ENCODE results near the gene COMP.

Gene COMP

DNA sequence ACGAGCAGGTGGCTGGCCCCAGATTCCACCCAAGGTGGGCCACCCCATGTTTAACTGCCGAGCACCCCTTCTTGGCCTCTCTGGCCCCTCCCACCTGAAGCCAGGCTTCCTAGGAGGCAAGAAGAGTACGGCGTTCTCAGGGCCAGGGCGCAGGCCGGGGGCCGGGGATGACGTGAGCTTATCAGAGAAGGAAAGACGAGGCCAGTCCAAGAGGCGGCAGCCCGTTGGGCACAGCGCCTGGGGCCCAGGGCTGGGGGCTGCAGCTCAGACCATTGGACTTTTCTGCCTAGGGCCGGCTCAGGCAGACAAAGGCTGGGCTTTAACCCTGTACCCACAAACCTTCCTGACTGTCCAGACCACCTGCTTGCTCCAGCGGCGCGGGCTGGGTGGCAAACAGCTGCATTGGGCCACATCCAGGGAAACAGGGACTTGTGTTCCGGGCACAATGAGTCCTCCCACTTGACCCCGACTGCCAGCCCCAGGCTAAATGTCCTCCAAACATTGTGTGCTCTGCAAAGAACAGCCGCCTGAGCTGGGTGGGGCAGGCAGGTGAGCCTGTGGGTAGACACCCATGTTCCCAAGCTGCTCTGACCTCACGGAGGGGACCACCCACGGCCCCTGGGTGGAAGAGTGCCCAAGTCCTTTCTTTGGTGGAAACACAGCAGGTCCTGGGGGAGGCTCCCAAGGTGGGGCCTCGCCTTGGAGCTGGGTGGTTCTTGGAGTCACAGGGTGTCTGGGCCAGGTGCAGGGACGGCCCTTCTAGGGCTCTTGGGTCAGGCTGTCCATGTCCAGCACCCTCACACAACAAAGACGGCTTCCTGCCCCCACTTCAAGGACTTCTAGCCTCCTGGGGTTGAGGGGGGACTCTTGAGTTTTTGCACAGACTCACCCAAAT is 21.9 kb downstream of the COMP start:
- DNase-seq: peak; percentile 55

DNA sequence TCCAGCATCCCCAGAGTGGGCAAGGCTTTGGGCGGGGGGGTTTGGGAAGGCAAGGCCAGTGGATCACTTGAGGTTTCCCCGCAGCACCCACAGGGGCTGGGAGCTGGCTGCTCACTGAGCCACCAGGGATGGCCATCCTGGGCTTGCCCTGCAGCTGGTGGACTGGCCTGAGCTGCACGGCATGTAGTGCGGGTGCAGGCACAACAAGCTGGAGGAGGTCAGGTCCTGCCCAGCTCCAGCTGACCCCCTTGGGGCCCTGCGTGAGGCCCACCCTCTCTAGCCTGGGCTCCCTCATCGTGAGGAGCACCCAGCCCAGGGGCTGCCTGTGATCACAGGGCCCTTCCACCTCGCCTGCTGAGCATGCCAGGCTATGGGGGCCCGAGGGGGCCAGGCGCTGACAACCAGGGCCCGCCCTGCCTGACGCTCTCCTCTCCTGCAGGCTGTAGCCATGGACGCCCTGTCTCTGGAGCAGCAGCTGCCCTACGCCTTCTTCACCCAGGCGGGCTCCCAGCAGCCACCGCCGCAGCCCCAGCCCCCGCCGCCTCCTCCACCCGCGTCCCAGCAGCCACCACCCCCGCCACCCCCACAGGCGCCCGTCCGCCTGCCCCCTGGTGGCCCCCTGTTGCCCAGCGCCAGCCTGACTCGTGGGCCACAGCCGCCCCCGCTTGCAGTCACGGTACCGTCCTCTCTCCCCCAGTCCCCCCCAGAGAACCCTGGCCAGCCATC is 22.9 kb downstream of the COMP start:
- peak; percentile 44 for DNase-seq

DNA sequence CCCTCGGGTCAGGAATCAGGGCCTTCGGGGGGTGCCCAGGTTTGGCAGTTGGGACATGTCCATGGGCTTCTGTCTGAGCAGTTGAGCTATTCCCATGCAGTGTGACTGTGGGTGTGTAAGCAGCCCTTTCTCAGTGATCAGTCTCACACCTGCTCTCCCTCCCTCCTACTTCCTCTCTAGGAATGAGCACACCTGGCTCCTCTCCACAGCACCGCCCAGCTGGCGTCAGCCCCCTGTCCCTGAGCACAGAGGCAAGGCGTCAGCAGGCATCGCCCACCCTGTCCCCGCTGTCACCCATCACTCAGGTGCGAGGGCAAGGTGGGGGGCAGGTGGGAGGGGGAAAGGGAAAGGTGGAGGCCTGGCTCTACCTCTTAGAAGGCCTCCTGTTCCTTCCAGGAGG is 25.9 kb downstream of the COMP start:
- DNase-seq: peak; percentile 11

DNA sequence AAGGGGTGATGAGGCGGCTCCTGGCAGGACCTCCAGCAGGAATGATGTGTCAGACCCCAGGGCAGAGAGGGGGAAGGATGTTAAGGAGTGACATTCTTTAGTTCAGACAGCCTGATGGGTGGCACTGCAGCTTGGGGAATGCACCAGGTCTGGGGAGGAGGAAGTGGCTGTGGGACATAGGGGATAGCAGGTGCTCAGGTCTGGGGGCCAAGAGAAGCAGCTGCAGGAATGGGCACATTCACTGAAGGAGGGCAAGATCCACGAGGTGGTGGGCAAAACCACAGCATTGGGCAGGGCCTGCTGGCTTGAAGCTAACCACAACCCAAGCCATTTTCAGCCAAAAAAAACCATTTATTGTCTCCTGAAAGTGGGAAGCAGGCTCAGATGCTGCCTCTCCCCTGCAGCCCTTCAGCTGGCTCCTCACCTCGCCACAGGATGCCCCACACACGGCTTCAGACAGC is 26.5 kb downstream of the COMP start:
- DNase-seq: peak; percentile 28

DNA sequence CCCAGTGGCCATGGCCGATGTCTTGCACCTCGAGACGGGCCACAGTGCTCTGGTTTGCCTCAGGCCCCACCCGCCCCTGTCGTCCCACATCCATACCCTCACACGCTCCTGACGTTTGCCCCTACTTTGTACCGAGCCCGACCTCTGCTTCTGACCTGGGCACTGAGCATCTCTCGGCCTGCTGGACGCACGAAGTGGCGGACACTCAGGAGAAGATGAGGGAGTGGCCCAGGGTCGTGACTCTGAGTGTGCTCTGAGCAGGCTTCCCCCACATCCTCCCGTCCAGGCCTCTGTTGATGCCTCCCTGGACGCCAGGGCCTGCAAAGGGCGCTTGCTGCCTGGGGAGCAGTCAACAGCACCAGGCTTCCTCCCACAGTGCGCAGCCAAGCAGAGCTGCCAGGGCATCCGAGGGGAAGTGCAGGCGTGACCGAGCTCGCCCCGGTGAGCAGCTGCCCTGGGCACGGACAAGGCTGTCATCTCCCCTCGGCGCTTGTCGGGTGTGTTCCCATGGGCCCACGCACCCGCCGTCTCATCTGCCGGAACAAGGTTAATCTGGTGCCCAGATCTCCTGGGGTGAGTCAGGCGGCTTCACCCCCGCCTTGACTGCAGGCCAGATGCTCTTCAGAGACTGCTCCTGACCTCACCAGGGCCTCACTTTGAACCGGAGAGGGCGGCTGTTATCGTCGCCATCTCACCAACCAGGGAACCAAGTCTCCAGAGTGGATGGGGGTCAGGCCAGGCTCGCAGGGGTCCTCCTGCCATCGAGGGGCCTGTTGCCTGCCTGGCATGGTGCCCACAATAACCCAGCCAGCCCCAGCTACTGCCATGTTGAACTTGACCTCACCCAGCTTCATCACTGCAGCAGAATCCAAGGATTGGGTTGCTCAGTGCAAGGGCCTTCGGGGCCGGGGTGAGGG is 27.2 kb downstream of the COMP start:
- DNase-seq: peak; percentile 39

DNA sequence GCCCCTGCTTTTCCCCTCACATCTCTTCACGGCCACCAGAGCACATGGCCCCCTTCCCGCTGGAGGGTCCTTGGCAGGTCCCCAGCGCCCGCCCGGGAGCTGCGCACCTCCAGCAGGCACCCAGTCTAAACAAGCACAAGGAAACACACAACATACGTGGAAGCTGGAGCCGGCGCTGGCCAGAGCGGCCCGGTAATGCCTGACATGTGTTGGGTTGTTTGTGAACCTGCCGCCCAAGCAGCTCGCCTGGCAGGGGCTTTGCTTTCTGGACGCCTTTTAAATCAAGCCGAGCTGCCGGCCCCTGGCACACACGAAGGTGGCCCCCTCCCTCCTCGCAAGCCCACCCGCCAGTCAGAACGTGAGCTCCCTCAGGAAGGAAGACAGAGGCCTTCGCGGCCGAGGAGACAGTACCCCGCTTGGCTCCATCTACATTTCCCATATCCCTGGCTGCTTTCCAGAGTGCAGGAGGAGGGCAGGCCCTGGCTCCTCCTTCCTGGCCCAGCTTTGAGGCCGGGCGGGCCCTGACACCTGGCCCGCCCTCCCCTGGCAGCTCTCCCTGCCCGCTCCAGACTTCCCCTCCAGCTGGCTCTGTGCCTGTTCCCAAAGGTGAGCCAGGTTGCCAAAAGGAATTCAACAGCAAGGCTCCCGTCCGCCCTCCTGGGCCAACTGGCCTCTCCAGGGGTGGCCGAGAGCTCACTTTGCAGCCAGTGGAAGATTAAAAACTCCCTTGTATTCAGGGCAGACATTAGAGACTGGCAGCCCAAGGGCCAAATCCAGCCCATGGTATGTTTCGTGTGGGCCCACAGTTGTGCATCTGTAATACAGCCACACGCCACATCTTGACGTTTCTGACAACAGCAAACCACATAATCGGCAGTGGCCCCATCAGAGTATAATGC is 28.7 kb downstream of the COMP start:
- peak; percentile 89 for DNase-seq

DNA sequence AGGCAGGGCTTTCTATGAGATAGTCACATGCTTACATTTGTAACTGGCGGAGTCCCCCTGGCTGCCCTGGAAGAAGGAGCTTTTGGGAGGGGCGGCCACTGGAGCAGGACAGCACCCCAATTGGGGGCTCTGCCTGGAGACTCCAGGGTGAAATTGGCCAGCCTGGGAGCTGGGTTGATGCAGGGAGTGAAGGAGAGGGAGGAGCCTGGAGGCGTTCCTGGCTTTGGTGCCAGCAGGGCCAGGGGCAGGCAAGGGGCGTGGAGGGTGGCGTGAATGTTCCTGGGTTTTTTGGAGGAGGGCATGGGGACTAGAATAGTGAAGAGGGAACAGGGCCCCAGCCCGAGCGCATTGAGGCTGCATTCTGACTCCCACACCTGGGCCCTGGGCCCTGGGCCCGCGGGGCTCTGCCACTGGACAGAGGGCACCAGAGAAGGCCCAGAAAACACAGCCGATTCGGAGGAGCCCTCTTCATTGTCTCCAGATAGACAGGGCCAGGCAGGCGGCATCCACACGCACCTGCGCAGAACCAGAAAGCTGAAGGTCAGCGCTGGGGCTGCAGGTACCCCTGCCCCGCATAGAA is 29.5 kb downstream of the COMP start:
- peak; percentile 39 for DNase-seq

DNA sequence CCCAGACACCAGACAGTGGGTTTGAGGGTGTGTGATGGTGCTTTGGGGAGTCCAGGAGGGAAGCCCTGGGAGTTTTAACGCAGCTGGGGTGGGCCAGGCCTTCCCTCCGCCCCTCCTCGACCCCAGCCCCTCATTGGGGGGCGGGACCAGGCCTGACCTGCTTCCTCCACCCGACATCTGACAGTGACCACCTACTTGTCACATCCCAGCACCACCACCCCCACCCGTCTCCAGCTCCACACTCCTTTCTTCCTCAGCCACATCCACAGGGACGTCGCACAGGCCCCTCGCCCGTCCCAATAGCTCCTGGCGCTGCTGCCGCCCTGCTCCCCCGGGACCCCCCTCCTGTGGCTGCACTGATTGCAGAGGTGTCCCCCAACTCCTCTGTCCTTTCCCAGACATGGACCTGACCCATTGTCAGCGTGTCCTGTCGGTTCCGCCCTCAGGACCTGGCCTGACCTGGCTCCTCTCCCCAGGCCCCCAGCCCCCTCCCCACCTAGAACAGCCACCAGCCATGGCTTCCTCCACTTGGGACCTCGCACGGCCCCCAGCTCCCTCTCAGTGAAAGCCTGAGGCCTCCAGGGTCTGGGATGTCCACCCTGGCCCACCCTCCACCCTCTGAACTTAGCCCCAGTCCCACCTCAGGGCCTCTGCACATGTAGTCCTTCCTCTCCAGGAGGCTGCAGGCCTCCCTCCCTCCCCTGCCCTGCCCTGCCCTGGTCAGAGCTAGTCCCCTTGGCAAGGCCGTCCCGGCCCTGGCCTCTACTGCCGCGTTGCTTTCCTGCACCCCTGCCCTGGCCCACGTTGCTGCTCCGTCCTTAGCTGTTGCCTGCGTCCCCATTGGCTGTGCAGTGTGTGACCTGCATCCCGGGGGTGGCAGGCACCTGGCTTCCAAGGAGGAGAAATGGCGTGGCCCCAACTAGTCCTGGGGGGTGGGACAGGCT is 30.4 kb downstream of the COMP start:
- DNase-seq: peak; percentile 37

DNA sequence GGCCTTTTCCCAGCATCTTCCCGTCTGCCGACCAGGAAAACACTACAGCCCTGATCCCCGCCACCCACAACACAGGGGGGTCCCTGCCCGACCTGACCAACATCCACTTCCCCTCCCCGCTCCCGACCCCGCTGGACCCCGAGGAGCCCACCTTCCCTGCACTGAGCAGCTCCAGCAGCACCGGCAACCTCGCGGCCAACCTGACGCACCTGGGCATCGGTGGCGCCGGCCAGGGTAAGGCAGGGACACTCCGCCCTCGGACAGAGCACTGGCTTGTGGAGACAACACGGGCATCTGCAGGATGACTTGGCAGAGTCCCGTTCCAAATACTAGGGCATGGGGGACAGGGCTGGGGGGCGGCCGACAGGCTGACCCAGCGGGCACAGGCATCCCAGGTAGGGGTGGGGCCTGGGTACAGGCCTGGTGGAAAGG is 31.1 kb downstream of the COMP start:
- DNase-seq: peak; percentile 22

DNA sequence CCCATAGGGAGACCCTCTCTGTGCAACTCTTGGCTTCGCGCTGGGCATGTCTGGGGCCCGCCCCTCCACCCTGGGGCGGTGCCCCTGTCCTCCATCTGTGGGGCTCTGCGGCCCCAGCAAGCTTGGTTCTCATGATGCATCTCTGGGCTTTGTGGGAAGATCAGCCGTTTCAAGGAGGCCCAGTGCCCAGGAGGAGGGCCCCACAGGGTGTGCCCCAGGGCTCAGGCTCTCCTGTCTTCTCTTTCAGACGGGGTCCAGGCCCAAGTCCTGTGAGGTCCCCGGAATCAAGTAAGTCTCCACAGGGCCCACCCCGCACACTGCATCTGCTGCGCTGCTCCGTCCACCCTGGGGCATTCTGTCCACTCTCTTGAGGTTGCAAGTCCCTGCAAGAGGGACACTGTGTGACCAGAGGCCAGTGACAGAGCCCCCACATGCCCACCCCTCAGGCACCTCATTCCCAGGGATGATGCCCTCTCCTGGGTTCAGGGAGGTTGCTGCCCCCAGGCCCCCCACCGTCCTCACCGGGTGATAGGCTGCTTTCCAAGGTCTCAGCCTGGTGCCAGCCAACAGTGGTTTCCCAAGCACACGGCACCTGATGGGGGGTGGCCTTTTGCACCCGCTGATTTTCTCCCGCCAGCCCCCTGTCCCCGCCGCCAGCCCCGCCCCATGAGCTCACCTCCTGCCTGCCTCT is 31.7 kb downstream of the COMP start:
- peak; percentile 19 for DNase-seq

DNA sequence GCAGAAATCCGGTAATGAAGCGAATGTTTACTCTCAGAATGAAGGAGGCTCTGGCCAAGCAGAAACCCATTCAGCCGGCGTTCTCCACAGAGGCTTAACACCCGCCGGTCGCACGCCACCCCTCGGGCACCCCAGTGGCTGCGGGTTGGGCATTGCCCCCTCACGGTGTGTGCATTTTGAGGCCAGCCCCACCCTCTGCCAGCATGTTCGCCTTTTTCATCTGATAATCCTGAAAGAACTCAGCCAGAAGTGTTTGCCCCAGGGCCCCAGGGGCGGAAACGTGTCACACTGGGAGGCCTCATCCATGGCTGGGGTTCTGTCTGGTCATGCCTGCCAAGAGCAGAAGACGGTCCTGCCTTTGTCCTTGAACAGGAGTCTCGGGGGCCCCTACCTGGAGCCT is 34.2 kb downstream of the COMP start:
- DNase-seq: peak; percentile 19

DNA sequence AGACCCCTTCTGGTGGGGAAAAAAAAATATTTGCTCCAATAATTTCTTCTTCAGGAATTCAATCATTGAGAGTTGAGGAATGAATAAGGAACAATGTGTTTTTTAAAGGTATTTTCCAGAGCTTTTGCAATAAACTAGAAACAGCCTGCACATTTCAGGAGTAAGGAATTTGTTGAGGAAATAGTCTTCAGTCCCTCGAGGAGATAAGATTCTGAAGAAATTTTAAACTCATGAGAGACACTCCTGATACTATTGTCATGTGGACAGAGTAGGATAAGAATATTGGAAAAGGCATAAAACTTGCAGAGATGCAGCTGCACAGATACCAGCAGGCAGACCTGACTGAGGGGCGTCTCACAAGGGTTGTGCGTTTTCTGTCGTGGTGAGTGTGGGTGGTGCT is 36.6 kb downstream of the COMP start:
- DNase-seq: no peak

DNA sequence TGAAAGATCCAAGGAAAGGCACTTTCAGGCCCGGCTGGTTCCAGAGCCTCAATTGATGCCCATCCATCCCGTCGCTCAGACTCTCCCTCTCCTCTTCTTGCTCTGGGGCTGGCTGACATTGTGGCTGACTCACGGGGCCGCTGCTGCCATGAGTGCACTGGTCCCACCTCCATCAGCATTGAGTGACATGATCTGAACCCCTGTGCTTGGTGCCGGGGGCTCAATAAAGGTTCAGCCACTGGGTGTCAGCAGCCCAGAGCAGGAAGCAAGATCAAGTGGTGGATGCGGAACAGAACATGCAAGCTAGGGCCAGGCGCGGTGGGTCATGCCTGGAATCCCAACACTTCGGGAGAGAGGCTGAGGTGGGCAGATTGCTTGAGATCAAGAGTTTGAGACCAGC is 39.5 kb downstream of the COMP start:
- no peak for DNase-seq

DNA sequence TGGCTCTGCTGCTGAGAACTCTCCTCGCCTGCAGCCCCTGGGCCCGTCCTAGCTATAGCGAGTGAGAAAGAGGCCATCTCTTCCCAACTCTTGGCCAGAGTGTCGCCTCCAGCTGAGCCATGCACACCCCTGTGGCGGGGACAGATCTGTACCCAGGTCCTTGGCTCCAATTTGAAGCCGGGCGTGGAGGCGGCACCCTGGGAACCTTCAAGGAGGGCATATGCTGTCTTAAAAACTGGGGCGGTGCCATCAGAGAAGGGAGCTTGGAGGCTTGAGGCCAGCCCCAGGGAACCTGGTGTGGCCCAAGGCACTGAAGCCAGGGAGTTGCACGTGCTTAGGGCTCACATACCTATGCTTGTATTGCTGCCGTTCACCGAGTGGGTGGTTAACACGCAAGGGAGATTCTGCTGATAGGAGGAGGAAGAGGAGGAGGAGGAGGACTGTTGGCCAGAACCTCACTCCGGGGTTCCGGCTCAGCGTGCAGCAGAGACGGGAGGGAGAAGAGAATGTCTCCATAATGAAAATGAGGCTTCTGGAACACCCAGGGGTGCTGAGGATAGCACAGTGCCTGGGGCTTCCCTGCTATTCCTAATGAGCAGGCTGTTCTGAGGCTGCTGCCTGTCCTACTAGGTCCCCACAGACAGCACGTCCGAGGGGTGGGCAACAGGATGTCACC is 40.7 kb downstream of the COMP start:
- DNase-seq: peak; percentile 19

DNA sequence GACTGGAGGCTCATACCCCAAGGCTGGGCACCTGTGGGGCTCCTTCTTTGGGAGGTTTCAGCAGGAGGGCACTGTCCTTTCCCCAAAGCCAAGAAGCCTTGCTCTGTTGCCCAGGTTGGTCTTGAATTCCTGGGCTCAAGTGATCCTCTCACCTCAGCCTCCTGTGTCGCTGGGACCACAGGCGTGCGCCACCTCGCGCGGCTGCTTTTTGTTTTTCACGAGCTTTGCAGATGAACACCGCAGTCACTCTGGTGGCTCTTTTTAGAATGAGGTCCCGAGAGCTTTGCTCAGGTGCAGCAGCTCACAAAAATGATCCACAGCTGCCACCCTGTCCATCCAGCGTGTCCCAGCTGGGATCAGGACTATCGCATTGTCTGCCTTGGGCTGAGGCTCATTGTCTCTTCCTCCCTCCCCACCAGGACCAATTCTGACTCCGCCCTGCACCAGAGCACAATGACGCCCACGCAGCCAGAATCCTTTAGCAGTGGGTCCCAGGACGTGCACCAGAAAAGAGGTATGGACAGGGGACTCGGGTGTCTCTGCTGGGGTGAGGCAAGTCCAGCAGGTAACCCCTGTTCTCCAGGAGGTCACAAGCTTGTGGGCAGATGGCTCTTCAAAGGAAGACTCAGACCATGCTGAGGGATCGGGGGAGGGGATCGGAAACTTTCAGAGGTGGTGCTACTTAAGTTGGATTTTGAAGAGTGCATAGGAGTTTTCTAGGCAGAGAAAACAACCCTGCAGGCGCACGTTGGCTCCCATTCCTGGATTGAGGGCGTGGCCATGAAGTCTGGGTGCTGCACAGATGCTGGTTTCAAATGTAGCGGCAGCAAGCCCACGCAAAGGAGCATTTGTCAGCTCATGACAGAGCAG is 41.5 kb downstream of the COMP start:
- no peak for DNase-seq

DNA sequence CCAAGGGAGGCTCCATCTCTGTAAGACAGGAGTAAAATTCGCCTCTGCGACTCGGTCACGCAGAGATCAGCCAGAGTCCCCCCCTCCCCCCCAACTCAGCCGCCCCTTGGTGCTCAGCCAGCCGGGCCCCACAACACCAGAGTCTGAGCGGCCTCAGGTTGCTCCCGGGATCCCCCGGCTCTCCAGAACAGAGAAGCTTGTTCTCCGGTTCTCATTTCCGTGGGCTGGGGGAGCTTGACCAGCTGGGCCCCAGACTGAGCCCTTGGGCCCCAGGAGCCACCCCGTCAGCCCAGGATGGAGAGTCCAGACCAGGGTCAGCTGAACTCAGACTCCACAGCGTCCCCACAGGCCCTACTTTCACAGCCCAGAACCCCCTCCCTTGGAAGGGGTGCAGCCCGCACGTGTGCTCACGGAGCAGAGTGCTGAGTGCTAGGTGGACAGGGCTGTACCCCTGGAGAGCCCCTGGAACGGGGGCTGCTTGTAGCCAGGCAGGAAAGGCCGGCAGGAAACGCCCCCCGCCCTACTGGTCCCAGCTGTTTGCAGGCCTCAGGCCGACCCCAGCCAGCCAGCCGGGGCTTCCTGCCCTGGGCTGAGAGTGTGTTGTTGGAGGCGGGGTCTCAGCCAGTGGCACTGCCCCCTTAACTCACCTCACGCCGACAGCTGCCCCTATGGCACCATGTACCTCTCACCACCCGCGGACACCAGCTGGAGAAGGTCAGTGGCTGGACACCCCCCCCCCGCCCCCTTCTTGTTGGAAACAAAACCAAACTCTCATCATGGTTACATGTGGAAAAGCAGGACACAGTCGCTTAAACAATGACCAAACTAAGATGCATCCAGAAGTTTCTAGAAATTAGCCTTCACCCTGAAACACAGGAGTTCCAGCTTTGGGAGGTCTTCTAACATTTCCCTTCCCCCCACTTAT is 44.4 kb downstream of the COMP start:
- DNase-seq: peak; percentile 80

DNA sequence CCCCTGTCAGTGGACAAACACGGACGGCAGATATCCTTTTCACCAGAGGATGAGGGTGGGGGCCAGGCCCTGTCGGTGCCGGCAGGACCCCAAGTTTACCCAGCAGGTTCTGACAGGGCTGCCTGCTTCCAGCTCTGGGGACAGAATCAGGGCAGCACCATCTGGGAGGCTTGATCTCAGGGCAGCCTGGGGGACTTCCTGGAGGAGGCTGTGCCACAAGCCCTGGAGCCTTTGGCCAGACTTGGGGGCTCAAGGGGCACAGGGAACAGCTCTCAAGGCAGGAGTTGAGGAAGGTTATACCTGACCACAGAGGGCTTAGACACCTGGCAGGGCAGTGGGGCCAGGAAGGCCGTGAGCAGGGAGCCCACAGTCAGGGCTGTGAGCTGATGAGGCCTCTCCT is 45.2 kb downstream of the COMP start:
- DNase-seq: no peak

Data from femur (tissue), 1 donor.